Gastrocnemius medialis (tissue), 4 donors: ENCODE data around the gene THTPA. TPM values are rescaled to one million over a fixed set of nuclear protein-coding genes. Genes with fewer than 3 reads are reported as not detected.

Experiments
- ATAC-seq, 2 donors: fragments of 150-250 bp; one replicate each; pipeline ENCODE4 v1.9.1; 2016
- DNase-seq, 2 donors: peaks; one replicate each; pipeline ENCODE4 v3.0.0-alpha.2; 2019
- H3K27ac ChIP-seq, 4 donors: fragments of 200-600 bp; sonication (generic); 1 replicate in 1 of 4; 2 replicates in 3 of 4; pipeline ENCODE4 v1.5.1; 2016 to 2018; ENCODE audit warnings: mild to moderate bottlenecking in 2 of 4, moderate library complexity in 1 of 4
- H3K27me3 ChIP-seq, 3 donors: fragments of 200-600 bp; sonication (generic) in 2 of 3; 1 replicate in 1 of 3; 2 replicates in 2 of 3; pipeline versions ENCODE4 v1.5.1 to v1.6.0; 2016 to 2019; ENCODE audit warnings: mild to moderate bottlenecking in 1 of 3, moderate library complexity in 1 of 3
- H3K36me3 ChIP-seq, 2 donors: fragments of 200-600 bp; sonication (generic) in 1 of 2; one replicate each; pipeline ENCODE4 v1.5.1; 2017 to 2018
- H3K4me1 ChIP-seq, 2 donors: fragments of 200-600 bp; sonication (generic) in 1 of 2; one replicate each; pipeline ENCODE4 v1.5.1; 2016 to 2017; ENCODE audit warnings: mild to moderate bottlenecking in 2 of 2
- H3K4me3 ChIP-seq, 4 donors: fragments of 200-600 bp; sonication (generic) in 3 of 4; 1 replicate in 1 of 4; 2 replicates in 3 of 4; pipeline ENCODE4 v1.5.1; 2016 to 2019; ENCODE audit warnings: mild to moderate bottlenecking in 2 of 4
- H3K9me3 ChIP-seq, 3 donors: fragments of 200-600 bp; sonication (generic) in 2 of 3; 1 replicate in 1 of 3; 2 replicates in 2 of 3; pipeline ENCODE4 v1.5.1; 2016 to 2019
- POLR2A ChIP-seq, 2 donors: fragments of 450-650 bp; IDR thresholded peaks; one replicate each; pipeline ENCODE4 v1.6.1; 2017; ENCODE audit warnings: antibody characterized with exemption in 2 of 2, mild to moderate bottlenecking in 2 of 2, moderate library complexity in 2 of 2
- in situ Hi-C, 4 donors: fragments of 200-750 bp; cut with MboI; loops; one replicate each; pipeline versions ENCODE4 v1.15.0 to v1.8.0; 2017; ENCODE audit warnings: low sequenced_read_pairs in 4 of 4
- intact Hi-C: fragments of 100-400 bp; cut with DNase I; formaldehyde crosslinking; loops from one replicate; pipeline ENCODE4 v1.15.1; 2023; ENCODE audit warnings: low total_unique reads
- total RNA-seq, 4 donors: library from RNA; depleted of rRNA; stranded (reverse); fragments of >200 nt; gene quantifications; one replicate each; pipeline versions ENCODE4 v1.1.0 to v1.2.3, GENCODE V29; 2016
- TF ChIP-seq, protein P1 (sequence below), 5 experiments: fragments of 450-650 bp in 3 of 5; fragments of 200-600 bp in 2 of 5; sonication (generic) in 2 of 5; IDR thresholded peaks in 4 of 5; conservative IDR thresholded peaks in 1 of 5; 1 replicate in 4 of 5; 2 replicates in 1 of 5; pipeline ENCODE4 v1.5.1; 2016 to 2019; ENCODE audit warnings: antibody characterized with exemption in 5 of 5, mild to moderate bottlenecking in 3 of 5, moderate library complexity in 3 of 5

THTPA gene
- total RNA-seq, 4 donors from 2014 or later, result 13.2 to 32.9 (median 21.4) TPM

DNA sequence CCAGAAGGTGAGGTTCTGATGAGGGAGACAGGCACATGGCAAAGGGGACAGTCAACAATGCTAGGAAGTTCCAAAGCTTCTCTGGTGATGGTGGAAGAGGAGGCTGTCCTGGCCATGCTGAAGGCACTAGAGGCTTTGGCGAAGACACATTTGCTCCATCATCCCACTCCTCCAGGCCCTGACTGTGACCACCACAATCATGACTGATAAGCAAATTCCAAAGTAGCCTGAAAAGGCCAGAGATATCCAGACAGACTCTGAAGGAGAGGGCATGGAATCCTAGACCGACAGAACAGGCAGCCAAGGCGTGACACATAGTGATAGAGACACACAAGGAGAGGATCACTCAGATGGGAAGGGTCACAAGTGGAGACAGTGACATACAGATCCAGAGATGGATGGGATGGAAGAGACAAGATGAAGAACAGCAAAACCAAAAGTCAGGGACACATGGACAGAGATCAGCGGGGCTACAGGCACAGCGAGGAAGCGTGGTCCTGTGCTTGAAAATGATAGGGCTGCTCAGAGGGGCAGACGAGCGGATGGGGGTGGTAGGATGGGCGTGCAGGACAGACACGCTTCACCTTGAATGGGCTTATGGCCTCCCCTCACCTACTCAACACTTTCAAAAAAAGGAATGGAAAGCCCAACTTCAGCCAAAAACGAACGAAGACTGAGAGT lies 5.8 kb upstream of the THTPA start:
- no peak for DNase-seq
- Histone ChIP-seq H3K36me3 (no peaks in the 10 kb centered on the region), H3K9me3 (no peaks in the 10 kb centered on the region), H3K27ac (no peak overlapping the region), H3K27me3 (no peaks in the 10 kb centered on the region), H3K4me1 (peaks cover 4 to 15% of the 10 kb centered on the region in 2 donors), H3K4me3 (peak overlapping the region; percentile 57 to 72 (median 65))
- intact Hi-C loops, result loop anchor here (10.0 kb wide), 2 partner anchors 625 to 885 kb away; partner anchors contain the start of gene PRMT5
- ATAC-seq, result no peak
- no peak for TF ChIP-seq POLR2A (IDR thresholded peaks at IDR 0.05)
- TF ChIP-seq, protein P1, sequence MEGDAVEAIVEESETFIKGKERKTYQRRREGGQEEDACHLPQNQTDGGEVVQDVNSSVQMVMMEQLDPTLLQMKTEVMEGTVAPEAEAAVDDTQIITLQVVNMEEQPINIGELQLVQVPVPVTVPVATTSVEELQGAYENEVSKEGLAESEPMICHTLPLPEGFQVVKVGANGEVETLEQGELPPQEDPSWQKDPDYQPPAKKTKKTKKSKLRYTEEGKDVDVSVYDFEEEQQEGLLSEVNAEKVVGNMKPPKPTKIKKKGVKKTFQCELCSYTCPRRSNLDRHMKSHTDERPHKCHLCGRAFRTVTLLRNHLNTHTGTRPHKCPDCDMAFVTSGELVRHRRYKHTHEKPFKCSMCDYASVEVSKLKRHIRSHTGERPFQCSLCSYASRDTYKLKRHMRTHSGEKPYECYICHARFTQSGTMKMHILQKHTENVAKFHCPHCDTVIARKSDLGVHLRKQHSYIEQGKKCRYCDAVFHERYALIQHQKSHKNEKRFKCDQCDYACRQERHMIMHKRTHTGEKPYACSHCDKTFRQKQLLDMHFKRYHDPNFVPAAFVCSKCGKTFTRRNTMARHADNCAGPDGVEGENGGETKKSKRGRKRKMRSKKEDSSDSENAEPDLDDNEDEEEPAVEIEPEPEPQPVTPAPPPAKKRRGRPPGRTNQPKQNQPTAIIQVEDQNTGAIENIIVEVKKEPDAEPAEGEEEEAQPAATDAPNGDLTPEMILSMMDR (IDR thresholded peaks at IDR 0.05 in 4 of 5, conservative IDR thresholded peaks at IDR 0.05 in 1 of 5), result no peak
- in situ Hi-C loops, result loop anchor here in 2 of 4 donors (10.0 to 25.0 kb wide), 3 partner anchors 213 to 963 kb away; partner anchors contain the start of genes ABHD4 (in 1 of the 2), DAD1 (in 1 of the 2) and PABPN1 (in 1 of the 2)

DNA sequence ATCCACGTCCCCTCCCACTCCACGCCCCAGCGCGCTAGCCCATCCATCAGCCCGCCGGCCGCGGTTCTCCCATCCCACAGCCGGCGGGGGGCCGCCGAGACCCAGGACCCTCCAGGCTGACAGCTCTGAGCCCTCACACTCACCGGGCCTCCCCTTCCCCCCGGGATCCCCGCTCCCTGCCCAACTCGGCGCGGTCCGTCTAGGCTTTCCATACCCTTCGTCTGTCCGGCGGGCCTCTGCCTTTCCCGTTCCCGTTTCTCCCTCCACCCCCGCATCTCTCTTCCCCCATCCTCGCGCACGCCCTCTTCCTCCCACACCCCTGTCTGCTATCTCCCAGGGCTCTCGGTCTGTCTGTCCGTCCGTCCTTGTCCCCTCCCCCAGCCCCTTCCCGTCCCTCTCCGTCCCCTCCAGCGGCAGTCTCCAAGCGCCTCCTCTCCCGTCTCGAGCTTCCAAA lies 5.2 kb upstream of the THTPA start:
- Histone ChIP-seq H3K9me3 (no peaks in the 10 kb centered on the region), H3K27me3 (no peaks in the 10 kb centered on the region), H3K4me1 (peaks cover 4 to 19% of the 10 kb centered on the region in 2 donors), H3K27ac (peak overlapping the region; percentile 52 to 72 (median 62)), H3K36me3 (no peaks in the 10 kb centered on the region), H3K4me3 (peak overlapping the region; percentile 57 to 72 (median 65))
- peak; percentile 3 to 16 for ATAC-seq
- DNase-seq, result no peak
- no peak for TF ChIP-seq POLR2A (IDR thresholded peaks at IDR 0.05)
- TF ChIP-seq, protein P1 (IDR thresholded peaks at IDR 0.05 in 4 of 5, conservative IDR thresholded peaks at IDR 0.05 in 1 of 5), result no peak
- intact Hi-C loops, result loop anchor here (10.0 kb wide), 2 partner anchors 626 to 884 kb away; partner anchors contain the start of gene PRMT5
- in situ Hi-C loops, result loop anchor here in 2 of 4 donors (10.0 to 25.0 kb wide), 3 partner anchors 214 to 964 kb away; partner anchors contain the start of genes ABHD4 (in 1 of the 2), DAD1 (in 1 of the 2) and PABPN1 (in 1 of the 2)

DNA sequence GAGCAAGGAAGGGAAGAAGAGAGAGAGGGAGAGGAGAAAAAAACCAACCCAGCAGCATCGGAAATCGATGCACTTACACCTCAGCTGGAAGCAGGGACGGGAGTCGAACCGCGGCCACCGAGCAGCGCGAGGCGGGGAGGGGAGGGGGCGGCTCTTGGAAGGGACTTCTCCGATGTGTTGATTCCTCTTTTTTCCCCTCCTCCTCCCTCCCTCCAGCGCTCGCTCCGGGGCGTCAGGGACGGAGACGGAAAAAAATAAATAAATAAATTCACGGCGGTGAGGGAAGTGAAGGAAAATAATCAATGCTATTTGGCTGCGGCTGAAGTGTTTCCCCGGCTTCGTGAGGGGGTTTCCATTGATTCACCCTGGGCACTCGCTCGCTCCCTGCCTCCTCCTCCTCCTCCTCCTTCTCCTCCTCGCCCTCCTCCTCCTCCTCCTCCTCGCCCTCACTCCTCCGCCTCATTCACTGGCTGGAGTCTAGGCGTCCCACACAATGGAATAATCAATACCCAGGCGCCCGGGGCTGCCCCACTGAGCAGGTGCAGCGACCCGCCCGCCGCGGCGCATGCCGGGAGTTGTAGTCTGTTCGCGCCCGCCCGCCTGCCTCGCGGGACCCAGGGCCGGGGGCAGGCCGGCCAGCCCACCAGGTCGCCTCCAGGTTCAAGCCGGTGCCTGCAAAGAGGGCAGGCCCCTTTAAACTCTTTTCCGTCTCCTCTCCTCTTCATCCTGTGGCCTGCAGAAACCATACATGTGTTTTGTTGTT lies 4.6 kb upstream of the THTPA start, which contains the start of gene ZFHX2:
Gene ZFHX2, minus strand, starts transcription at position 500 of the 763 bp plus-strand sequence. CDS start 16,440 bp downstream, outside the sequence.
- no peaks in the 10 kb centered on the region for H3K36me3 ChIP-seq
- peak within 1 kb of the TSS; percentile 57 to 72 (median 65) for H3K4me3 ChIP-seq
- H3K27me3 ChIP-seq, result no peaks in the 10 kb centered on the region
- TF ChIP-seq POLR2A (IDR thresholded peaks at IDR 0.05), result no peak
- TF ChIP-seq, protein P1 (IDR thresholded peaks at IDR 0.05 in 4 of 5, conservative IDR thresholded peaks at IDR 0.05 in 1 of 5), result no peak
- in situ Hi-C loops, result loop anchor here in 2 of 4 donors (10.0 to 25.0 kb wide), 3 partner anchors 214 to 964 kb away; partner anchors contain the start of genes ABHD4 (in 1 of the 2), DAD1 (in 1 of the 2) and PABPN1 (in 1 of the 2)
- peak in 1 of 2 donors; percentile 43 for DNase-seq
- H3K4me1 ChIP-seq, result peaks cover 4 to 21% of the 10 kb centered on the region in 2 donors
- no peaks in the 10 kb centered on the region for H3K9me3 ChIP-seq
- peak within 1 kb of the TSS; percentile 52 to 72 (median 62) for H3K27ac ChIP-seq
- ATAC-seq, result peak; percentile 23 to 39
- intact Hi-C loops, result loop anchor here (10.0 kb wide), 2 partner anchors 627 to 883 kb away; partner anchors contain the start of gene PRMT5

DNA sequence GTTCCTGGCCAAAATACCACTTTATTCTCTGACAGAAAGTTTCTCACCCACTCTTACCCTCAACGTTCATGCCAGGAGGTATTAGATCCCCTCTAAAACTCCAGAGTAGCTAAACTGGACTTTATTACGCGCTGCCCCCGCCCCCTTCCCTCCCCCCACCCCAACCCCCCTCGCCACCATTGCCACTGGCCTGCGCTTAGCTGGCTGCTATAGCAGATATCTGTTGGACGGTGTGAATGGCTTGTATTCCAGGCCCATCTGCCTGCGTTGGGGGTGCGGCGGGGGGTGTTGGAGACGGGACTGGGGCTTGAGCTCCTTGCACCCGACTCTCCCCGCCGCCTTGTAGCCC lies 564 bp upstream of the THTPA start:
- peak overlapping the region; percentile 86 to 98 (median 94) for H3K4me3 ChIP-seq
- peaks cover 22 to 29% of the 10 kb centered on the region in 2 donors for H3K4me1 ChIP-seq
- in situ Hi-C loops (loop anchor here in 3 of 4 donors (5.0 to 25.0 kb wide), 5 partner anchors 73 to 968 kb away; partner anchors contain the start of genes ABHD4 (in 1 of the 3), DAD1 (in 1 of the 3) and PABPN1 (in 1 of the 3)), intact Hi-C loops (loop anchor here (5.0 to 10.0 kb wide), 3 partner anchors 233 to 879 kb away; partner anchors contain the start of genes PABPN1 and PRMT5)
- no peaks in the 10 kb centered on the region for H3K36me3 ChIP-seq
- TF ChIP-seq POLR2A (IDR thresholded peaks at IDR 0.05), result no peak
- TF ChIP-seq, protein P1 (IDR thresholded peaks at IDR 0.05 in 4 of 5, conservative IDR thresholded peaks at IDR 0.05 in 1 of 5), result no peak
- no peaks in the 10 kb centered on the region for H3K9me3 ChIP-seq
- peak overlapping the region; percentile 94 to 100 (median 96) for H3K27ac ChIP-seq
- DNase-seq (no peak), ATAC-seq (no peak)
- no peaks in the 10 kb centered on the region for H3K27me3 ChIP-seq
